ENCODE results near the gene GABRD. TPM values are rescaled to one million over a fixed set of nuclear protein-coding genes. Genes with fewer than 3 reads are reported as not detected.

Gene GABRD
- total RNA-seq, 1 experiment from 2014 or later = not detected

DNA sequence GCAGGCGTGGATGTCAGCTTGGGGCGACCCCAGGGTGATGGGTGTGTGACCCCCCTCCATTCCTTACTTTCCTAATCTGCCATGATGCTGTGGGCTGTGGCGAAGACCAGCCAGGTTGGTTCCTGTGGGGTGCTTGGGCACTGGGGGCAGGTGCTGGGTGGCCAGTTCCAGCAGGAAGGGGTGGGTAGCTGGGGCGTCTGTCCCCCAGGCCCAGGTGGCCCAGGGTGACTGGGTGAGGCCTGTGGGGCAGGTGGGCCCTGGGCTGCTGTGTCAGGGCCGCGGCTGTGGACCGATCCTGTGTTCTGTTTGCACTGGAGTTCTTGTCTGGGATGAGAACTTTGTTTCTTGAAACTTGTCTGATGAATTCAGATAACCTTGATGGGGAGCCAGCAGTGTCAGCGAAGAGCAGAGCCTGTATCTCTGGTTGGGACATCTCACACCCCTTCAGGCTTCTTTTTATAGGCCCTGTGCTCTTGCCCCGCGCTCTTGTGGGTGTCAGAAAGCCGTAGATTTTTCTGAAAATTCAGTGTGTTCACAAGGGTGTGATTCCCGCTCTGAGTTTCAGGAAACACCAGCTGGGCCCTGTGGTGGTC lies 34.7 kb downstream of the GABRD start:
- DNase-seq (ENCODE audit: low read depth) = no peak

DNA sequence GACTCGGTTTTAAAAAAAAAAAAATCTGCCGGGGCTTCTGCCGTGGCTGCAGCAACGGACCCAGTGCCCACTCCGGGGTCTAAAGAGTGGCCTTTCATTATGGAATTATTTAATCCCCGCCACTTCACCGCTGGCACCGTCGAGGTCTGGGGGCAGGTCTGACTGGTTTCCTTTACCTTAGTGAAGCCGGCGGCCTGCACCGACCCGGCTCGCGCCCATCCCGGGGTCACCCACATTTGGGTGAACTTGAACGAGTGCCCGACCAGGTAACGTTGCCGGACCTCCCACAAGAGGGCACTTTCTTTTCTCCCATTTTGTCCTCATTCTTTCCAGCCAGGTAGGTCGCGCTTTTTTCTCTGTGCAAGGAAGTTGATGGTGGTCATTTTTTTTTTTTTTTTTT lies 35.4 kb downstream of the GABRD start:
- DNase-seq (ENCODE audit: low read depth) = no peak

DNA sequence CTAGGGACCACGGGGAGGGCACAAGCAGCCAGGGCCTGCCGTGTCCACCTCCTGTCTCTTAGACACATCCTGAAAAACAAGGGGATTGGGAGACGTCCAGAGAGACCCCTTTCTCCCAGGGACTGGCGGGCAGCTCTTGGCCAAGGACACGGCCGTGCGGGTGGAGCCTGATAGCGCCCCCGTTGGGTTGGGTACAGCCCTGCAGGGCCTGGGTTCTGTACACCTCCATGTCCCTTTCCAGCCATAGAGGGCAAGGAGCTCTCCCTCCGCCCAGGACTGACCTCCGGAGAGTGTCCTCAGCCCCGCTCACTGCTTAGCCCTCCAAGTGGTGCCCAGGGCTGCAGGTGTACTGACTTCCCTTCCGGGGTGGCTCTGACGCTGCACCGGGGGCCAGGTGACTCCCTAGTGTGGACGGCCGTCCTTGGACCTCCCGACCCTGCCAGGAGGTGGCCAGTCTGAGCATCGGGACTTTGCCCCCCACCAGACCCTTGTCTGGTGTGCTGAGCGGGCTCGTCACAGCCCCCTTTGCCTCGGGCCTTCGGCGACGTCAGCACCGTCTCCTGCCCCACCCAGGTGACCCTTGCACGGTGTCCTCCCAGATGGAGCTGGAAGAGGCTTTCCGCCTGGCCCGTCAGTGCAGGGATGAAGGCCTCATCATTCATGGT lies 36.9 kb downstream of the GABRD start:
- no peak for DNase-seq (ENCODE audit: low read depth)

DNA sequence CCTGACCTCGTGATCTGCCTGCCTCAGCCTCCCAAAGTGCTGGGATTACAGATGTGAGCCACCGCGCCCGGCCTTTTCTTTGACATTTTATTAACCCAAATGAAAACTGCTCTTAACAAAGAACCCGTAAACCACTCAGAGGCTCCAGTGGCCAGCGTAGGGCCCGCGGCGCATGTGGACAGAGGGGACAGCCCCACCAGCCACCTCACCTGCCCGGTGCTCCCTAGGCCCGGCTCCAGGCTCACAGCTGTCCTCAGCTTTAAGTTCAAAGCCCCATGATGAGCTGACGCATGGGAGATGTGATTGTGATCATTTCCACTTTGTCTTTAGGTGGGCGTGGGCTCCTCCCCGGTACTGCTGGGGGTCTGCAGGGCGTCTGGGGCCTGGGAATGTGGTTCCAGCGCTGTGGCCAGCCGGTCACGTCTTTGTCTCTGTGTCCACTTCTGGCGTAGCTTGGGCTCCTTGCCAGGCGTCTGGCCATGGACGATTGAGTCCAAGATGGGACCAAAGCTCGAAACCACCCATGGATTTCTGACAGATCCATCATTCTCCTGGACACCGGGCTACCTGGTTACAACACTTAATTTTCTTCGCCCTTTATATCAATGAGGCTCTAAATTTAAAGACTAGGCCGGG lies 37.9 kb downstream of the GABRD start:
- no peak for DNase-seq (ENCODE audit: low read depth)

DNA sequence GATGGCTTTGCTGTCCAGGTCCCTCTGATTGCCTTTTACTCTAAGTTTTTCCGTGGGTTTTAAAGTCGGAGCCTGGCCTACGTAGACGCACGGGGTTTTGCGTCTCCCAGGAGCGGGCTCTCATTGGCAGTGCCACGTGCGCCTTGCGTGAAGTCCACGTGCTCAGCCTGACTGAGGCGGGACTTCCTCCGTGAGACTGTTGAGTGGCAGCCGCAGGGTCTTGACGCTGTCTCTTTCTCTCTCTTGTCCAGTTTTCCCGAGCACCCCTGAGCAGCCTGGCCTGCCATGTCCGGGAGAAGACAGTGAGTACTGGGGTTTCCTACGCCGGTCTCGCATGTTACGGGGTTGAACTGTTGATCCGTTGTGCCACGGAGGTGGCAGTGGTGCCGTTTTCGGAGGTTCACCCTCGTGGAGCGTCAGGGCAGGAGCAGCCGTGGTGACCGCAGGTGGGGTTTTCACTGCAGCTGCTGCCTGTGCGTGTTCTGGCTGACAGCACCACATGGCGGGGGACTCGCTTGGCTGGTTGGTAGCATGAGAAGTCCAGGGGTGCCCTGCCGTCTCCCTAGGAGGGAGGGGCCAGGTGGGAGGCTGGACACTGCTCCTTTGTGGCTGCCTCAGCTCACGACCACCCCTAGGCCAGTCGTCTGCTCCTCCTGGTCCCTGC lies 40.3 kb downstream of the GABRD start:
- DNase-seq (ENCODE audit: low read depth) = no peak

DNA sequence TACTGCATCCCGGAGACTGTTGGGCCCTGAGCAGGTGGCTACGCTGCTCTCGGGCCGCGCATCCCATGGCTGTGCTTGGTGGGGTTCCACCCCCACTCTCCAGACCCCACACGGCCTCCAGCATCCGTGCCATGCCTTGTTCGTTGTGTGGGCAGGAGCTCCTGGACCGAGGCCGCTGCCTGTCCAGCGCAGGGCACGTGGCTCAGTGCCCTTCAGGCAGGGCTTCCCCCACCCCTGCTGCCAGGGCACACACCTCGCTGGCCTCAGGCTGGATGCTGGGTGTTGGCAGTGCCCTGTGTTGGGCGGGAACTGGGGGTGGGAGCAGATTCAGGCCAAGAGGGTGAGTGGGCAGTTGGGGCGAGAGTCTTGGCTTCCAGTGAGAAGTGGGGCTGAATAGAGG lies 40.9 kb downstream of the GABRD start:
- no peak for DNase-seq (ENCODE audit: low read depth)

DNA sequence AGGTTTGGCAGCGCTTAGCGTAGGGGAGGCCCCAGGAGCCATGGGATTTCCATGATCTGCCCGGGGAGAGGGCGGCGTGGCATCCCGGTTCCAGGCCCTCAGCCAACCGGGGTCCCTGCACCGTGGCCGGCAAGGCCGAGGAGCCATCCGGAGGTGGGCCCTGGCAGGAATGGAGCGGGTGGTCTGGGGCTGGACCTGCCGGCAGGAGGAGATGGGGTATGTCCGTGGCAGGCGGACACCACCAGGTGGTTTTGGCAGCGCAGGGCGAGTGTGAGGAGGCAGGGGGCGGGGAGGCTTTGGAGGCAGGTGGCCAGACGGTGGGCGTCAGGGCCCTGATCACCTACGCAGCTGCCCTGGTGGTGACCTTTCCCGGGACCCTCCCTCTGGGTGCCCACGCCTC lies 41.4 kb downstream of the GABRD start:
- DNase-seq (ENCODE audit: low read depth) = no peak

DNA sequence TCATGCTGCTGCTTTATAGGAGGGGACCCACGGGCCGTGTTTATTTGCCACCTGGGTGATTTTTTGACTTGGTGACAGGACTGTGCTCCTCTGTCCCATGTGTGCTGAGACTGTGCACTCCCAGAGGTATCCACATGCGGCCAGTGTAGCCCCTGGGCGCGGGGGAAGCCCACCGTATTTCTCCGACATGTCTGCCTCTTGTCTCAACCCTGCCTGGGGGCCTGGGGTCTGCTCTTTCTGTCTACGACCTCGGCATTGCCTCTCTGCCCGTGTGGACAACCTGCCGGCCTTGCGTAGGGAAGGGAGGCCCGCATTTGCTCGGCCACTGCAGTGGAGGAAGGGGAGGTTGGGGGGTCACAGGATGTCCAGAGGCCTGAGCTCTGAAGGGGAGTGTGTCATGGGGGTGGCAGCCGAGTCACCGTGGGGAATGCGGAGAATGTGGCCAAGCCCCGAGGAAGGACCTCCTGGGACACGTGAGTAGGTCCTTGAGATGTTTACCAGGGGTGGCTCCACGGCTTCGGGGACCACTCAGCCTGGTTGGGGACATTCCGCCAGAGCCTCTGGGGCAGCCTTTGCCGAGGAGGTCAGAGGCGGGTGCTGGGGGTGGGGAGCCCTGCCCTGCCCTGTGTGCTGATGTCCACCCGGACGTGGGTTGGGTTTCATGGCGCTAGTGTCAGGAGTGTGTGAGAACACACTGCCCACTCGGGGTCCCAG lies 42.1 kb downstream of the GABRD start:
- no peak for DNase-seq (ENCODE audit: low read depth)

DNA sequence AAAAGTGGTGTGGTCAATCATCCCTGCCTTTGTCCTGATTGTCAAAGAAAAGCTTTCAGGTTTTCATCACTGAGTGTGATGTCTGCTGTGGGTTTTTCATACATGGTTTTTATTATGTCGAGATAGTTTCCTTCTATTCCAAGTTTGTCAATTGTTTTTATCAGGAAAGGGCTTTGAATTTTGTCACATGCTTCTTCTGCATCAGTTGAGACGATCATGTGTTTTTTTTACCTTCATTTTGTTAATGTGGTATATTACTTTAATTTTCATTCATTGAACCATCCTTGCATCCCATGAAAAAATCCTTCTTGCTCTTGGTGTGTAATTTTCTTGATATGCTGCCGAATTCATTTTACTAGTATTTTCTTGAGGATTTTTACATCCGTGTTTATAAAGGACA lies 46.6 kb downstream of the GABRD start:
- no peak for DNase-seq (ENCODE audit: low read depth)

DNA sequence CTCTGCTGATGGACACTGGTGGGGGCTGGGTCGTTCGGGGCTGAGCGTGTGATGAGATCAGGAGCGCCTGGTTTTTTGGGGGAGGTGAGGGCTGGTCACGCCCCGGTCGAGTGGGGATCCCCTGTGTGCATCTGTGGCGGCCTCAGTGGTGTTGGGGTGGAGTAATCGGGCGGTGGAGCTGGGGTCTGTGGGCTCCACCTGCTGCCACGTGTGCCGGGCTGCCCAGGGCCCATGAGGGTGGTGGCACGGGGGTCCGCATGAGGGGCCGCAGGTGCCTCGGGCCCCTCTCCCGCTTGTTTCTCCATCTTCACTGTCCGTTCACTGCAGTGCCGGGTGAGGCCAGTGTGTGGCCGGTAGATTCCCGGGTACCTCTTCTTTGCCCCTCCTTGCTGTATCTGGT lies 48.2 kb downstream of the GABRD start:
- DNase-seq (ENCODE audit: low read depth) = no peak

DNA sequence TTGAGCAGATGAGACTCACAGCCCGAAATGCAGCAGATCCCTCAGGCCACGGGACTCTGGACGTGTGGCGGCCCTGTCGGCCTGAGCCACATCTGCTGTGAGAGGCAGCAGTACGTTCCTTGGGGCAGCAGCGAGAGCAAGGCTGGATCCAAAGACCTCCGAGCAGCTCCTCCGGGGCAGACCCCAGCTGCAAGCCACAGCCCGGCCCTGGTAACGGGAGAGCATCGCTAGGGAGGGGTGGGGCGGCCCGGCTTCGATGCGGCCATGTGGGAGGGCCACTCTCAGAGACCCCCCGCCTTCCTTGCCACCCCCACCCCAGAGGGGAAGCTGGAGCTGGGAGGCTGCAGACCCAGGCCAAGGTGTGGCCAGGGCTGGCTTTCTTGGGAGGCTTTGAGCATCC lies 48.8 kb downstream of the GABRD start:
- DNase-seq (ENCODE audit: low read depth) = no peak

DNA sequence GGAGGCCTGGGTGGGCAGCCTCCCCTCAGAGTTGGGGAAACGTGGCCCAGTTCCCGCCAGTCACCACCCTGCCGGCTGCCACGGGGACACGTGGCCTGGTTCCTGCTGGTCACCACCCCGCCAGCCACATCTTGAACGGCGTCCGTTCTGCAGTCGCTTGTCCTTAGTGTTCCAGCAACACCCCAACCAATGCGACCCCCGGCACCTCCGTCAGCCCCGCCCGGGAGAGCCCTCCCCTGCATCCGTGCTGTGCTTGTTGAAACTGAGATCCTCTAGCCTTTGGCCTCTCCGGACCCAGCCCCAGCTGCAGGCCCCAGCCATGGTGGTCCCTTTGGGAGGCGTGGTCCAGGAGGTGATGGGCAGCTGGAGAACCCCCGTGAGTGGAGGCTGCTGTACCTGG lies 49.8 kb downstream of the GABRD start:
- no peak for DNase-seq (ENCODE audit: low read depth)

DNA sequence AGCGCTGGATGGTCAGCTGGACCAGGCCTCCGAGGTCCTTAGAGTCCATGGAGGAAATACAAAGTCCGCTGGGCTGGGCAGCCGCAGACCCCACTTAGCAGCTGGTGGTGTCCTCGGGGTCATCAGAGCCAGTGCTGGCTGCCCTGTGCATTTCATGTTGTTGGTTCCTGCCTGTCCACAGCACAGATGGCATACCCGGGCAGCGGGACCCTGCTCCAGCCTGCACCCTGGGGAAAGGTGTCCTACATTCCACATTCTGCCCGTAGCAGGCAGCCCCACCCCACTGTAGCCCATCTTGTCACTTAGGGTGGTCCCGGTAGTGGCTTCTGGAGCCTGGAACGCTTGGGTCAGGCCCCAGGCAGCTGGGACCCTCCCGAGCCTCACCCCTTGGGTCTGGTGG lies 50.9 kb downstream of the GABRD start:
- no peak for DNase-seq (ENCODE audit: low read depth)

DNA sequence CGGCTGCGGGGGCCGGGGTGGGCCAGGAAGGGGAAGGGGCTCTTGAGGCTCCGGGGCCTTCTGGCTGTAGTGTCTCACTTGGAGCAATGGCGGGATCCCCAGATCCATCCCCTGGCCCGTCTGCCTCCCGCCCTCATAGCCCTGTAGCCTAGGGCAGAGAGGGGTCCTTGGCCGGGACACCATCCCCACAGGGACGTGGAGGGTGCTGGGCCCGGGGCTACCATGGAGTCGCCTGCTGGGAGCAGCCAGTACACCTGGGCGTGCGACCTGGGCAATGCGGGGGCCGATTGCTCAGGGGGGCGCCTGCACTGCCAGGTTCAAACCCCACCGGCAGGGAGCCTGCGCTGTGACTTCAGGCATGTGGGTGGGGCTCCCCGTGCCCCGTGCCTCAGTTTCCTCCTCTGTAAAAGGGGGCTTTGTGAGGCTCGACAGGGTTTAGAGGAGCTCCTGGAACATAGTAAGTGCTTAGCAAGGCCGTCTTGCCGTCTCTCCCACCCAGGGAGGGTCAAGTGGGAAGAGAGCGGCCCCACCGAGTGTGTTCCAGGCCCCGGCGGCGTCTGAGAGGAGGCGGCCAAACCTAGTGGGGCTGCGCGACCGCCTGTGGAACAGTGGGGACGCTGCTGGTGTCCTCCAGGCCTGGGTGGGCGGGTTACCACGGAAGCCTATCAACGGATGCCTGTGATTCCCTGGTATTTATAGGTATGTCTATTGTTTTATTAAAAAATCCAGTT lies 51.8 kb downstream of the GABRD start:
- no peak for DNase-seq (ENCODE audit: low read depth)

DNA sequence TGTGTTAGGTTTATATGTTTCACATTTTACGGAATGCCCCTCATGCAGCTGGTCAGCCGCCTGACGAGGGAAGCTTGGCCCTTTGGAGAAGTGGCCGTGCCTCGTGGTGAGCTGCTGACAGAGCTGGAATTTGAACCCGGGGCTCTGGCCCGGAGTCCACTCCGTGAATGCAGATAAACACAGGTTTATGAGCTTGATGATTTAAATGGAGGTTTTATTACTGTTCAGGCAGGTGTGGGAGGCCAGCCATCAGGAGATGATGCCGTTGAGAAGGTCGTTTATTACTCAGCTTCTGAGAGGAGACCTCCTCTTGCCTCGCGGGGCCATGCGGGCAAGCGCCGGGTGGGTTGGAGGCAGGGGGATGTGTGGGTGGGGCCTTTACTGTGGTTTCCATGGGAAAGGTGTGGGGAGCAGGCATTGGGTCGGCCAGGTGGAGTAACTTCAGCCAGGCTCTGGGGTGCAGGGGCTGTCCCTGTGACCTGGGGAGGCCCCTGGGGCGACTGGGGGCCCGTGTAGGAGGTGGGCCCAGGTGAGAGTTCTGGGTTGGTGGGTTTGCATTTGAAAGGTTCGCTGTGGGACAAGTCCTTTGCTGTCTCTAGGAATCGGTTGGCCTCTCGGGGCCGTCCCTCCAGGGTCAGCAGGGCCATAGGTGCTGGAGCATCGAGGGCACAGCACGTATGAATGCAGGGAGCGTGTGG lies 53.1 kb downstream of the GABRD start:
- no peak for DNase-seq (ENCODE audit: low read depth)

DNA sequence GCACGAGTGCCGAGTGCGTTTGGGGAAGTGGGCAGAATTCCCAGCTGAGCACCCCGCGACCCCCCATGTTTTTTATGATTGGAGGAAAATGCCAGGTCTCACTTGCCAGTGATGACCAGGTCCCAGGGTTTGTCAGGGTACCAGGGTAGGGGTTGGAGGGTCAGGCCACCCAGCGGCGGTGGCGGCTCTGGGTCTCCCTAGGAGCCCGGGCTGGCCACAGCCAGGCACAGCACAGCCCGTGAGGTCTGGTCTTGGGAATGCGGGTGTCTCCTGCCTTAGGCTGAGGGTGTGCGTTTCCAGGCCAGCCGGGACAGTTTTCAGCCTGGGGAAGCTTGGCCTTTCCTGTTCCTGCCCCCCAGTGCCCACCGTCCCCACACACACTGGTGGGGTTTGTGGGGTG lies 53.7 kb downstream of the GABRD start:
- no peak for DNase-seq (ENCODE audit: low read depth)

DNA sequence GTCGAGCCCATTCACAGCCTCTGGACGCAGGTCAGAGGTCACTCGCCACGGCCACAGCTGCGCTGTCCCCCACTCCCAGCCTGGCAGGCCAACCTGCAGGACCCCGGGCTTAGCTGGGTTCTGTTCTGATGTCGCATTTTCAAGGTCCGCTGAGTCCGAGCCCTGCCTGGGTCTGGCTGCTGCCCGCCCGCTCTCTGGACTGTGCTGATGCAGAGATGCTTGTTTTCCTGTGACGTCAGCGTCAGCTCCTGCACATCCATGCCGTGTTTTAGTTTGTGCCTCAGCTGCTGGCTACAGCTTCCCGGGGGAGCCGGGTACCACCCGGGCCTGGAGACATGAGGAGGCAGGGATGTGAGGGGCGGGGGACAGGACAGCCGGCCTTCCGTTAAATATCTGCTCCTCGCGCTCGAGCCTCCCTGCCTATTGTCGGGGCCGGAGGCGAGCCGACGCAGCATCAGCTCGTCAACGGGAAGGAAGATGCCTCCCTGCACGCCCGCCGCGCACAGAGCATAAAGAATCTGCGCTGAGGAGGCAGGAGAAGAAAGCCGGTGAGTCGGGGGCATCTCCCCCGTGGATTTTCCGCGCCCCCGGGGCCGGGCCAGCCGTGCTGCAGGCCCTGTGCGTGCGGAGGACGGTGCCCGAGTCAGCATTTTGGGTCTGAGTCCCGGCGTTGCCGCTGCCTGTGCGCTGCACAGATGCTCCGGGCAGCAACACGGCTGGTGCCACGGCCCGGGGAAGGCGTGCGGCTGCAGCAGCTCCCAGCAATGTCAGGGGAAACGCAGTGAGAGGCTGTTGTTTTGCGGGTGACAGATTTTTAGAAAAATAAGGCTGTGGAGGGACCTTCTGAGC lies 54.5 kb downstream of the GABRD start:
- peak; percentile 83 for DNase-seq (ENCODE audit: low read depth)

DNA sequence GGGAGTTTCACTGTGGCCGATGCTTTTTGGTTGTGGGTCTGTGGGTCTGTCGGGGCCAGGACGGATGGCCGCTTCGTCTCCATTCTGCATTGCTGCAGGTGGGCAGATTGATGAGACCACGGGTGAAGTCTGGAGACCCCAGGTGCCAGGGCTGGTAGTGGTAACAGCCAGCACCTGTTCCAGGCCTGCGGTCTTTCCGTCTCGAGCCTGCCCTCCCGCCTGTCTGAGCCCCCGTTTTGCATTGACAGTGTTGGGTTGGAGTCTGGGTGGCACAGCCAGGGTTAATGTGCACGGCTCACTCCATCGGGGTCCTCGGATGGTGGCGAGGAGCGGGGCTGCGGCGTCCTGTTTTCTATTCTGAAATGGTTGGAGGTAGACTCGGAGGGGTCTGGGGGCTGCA lies 55.3 kb downstream of the GABRD start:
- no peak for DNase-seq (ENCODE audit: low read depth)

DNA sequence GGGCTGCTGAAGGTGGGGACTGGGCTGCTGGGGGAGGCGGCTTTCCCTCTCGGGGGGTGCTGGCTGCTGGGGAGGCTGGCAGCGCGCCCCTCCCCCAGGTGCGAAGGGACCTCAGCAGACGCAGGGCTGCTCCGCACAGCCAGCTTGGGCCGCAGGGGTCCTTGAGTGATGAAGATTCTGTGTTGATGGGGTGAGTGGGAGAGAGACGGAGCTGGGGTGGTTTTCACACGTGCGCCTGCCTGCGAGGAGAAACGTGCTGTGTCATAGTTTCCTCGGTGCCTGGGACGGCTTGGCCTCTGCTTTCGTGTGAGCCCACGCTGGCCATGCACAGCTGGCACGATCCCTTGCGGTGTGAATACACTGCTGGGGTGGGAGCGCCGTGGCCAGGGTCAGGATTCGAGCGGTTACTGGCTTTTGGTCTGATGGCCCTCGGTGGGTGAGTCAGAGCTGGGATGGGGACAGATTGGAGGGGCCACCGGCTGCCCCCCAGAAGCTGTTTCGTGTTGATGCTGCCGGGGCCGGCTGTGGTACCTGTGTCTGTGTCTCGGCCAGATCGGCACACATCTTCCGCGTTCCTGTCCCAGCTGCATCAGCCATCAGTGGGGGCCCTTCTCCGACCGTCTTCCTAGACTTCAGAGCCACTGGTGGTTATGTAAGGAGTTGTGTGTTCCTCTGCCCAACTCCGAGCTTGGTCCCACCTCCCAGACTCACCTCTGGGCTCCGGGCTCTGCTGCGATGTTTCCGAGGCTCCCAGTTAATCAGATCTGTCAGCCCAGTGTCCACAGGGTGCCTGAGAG lies 56.0 kb downstream of the GABRD start:
- DNase-seq (ENCODE audit: low read depth) = no peak
